ENCODE measurements around the gene CCL7.

GRCh38 chr17:34237458-34237857 is 32.6 kb upstream of the CCL7 start:
- TF ChIP-seq CTCF (IDR thresholded peaks at IDR 0.05 in 8 of 11, conservative IDR thresholded peaks at IDR 0.05 in 3 of 11) (no peak), POLR2A (IDR thresholded peaks at IDR 0.05) (no peak), POLR2AphosphoS5 (IDR thresholded peaks at IDR 0.05) (no peak)
